Thyroid gland (tissue), 4 donors: ENCODE measurements around the gene EHBP1.

Experiments used
- POLR2A ChIP-seq, 2 donors: fragments of 450-650 bp; IDR thresholded peaks; one replicate each; pipeline ENCODE4 v1.6.1; 2017; ENCODE audit warnings: antibody characterized with exemption in 2 of 2, mild to moderate bottlenecking in 2 of 2, moderate library complexity in 1 of 2
- TF ChIP-seq, protein P1 (sequence below), 6 experiments: fragments of 200-600 bp in 3 of 6; fragments of 450-650 bp in 3 of 6; sonication (generic) in 3 of 6; IDR thresholded peaks; one replicate each; pipeline ENCODE4 v1.5.1; 2016 to 2019; ENCODE audit warnings: antibody characterized with exemption in 6 of 6, mild to moderate bottlenecking in 2 of 6, inconsistent platforms in 1 of 6, moderate library complexity in 1 of 6

DNA sequence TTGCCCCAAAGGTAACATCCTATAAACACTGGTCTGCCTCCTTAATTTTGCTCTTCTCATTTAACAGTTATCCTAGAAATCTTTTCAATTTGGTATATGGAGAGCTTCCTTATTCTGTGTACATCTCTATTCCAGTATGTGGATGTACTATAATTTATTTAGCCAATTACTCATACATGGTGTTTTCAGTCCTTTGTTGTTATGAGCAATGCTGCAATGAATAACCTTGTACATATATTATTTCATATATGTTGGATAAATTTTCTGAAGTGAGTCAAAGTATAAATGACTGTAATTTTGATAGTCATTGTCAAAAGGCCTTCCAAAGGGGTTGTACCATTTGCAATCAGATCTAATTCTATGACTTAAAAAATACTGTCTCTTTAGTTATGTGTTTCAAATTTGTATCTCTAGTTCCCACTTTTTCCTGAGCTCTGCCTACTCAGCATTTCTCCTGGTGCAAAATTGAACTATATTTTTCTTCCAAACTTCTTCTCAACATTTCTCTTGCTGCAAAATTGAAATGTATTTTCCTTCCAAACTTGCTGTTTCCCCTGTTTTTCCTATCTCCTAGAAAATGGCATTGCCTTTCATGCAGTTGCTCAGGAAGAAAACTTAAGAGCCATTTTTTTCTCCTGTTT is 191.8 kb downstream of the EHBP1 start:
- TF ChIP-seq, protein P1, sequence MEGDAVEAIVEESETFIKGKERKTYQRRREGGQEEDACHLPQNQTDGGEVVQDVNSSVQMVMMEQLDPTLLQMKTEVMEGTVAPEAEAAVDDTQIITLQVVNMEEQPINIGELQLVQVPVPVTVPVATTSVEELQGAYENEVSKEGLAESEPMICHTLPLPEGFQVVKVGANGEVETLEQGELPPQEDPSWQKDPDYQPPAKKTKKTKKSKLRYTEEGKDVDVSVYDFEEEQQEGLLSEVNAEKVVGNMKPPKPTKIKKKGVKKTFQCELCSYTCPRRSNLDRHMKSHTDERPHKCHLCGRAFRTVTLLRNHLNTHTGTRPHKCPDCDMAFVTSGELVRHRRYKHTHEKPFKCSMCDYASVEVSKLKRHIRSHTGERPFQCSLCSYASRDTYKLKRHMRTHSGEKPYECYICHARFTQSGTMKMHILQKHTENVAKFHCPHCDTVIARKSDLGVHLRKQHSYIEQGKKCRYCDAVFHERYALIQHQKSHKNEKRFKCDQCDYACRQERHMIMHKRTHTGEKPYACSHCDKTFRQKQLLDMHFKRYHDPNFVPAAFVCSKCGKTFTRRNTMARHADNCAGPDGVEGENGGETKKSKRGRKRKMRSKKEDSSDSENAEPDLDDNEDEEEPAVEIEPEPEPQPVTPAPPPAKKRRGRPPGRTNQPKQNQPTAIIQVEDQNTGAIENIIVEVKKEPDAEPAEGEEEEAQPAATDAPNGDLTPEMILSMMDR (IDR thresholded peaks at IDR 0.05), result no peak
- TF ChIP-seq POLR2A (IDR thresholded peaks at IDR 0.05), result no peak
